COLO829 (cell line): Measurements from ENCODE around the gene UPK2.

ENCODE experiments used
- DNase-seq: peaks from one replicate; pipeline ENCODE4 v3.0.0; 2012; ENCODE audit warnings: low spot score

UPK2 gene

GRCh38 chr11:118956094-118956846, at the start of gene UPK2:
Gene UPK2, plus strand, starts transcription at chr11:118956298. Its CDS starts 53 bp downstream, at chr11:118956351.
- DNase-seq, result peak; percentile 89

GRCh38 chr11:118907051-118908042, 48.8 kb upstream of the UPK2 start:
- no peak for DNase-seq

GRCh38 chr11:118908264-118908663, 47.8 kb upstream of the UPK2 start:
- DNase-seq, result no peak

- no peak for DNase-seq
These were observed 47.0 kb upstream of the UPK2 start for GRCh38 chr11:118908901-118909618.

GRCh38 chr11:118909619-118910308, 46.3 kb upstream of the UPK2 start:
- no peak for DNase-seq

- DNase-seq, result no peak
These were observed 45.6 kb upstream of the UPK2 start for GRCh38 chr11:118910309-118911112.

- no peak for DNase-seq
These were observed 44.8 kb upstream of the UPK2 start for GRCh38 chr11:118911113-118911879.

- no peak for DNase-seq
These were observed 44.0 kb upstream of the UPK2 start for GRCh38 chr11:118911880-118912741.

GRCh38 chr11:118912742-118913410, 43.2 kb upstream of the UPK2 start:
- no peak for DNase-seq

GRCh38 chr11:118913411-118914125, 42.5 kb upstream of the UPK2 start:
- DNase-seq, result no peak

- no peak for DNase-seq
These were observed 41.8 kb upstream of the UPK2 start for GRCh38 chr11:118914178-118914918.

- no peak for DNase-seq
These were observed 41.1 kb upstream of the UPK2 start for GRCh38 chr11:118914987-118915386.

- no peak for DNase-seq
These were observed 40.7 kb upstream of the UPK2 start for GRCh38 chr11:118915396-118915795.

GRCh38 chr11:118915941-118916841, 39.9 kb upstream of the UPK2 start:
- no peak for DNase-seq

GRCh38 chr11:118916842-118917388, 39.2 kb upstream of the UPK2 start:
- DNase-seq, result no peak
